Upper lobe of left lung (tissue), 6 donors: ENCODE measurements around the gene TTC3. TPM values are rescaled to one million over a fixed set of nuclear protein-coding genes. Genes with fewer than 3 reads are reported as not detected.
"Not testable (repeated sequence)": the region's sequence is repeated elsewhere in the genome, so short reads cannot be mapped to it uniquely, and the experiment has no call there.

Experiments
- ATAC-seq, 2 donors: fragments of 200-7000 bp; cut with Tn5 transposase; one replicate each; pipeline ENCODE4 v1.9.1; 2022; ENCODE audit warnings: mild to moderate bottlenecking in 2 of 2, moderate library complexity in 2 of 2; ENCODE audit not compliant: low FRiP score in 2 of 2
- DNase-seq, 2 donors: peaks; one replicate each; pipeline ENCODE4 v3.0.0-alpha.2; 2019 to 2020
- H3K27ac ChIP-seq, 4 donors: fragments of 200-600 bp; sonication (generic); one replicate each; pipeline ENCODE4 v1.5.1; 2016 to 2019
- H3K27me3 ChIP-seq, 4 donors: fragments of 200-600 bp; sonication (generic); one replicate each; pipeline ENCODE4 v1.5.1; 2017 to 2019
- H3K36me3 ChIP-seq, 4 donors: fragments of 200-600 bp; sonication (generic); one replicate each; pipeline ENCODE4 v1.5.1; 2016 to 2019
- H3K4me1 ChIP-seq, 4 donors: fragments of 200-600 bp; sonication (generic); one replicate each; pipeline ENCODE4 v1.5.1; 2018 to 2019
- H3K4me3 ChIP-seq, 4 donors: fragments of 200-600 bp; sonication (generic); one replicate each; pipeline ENCODE4 v1.5.1; 2017 to 2019; ENCODE audit warnings: mild to moderate bottlenecking in 2 of 4, moderate library complexity in 1 of 4
- H3K9me3 ChIP-seq, 4 donors: fragments of 200-600 bp; sonication (generic); one replicate each; pipeline ENCODE4 v1.5.1; 2018 to 2019
- CTCF ChIP-seq, 6 experiments: fragments of 450-650 bp in 4 of 6; fragments of 200-600 bp in 2 of 6; sonication (generic) in 2 of 6; IDR thresholded peaks; one replicate each; pipeline ENCODE4 v1.5.1; 2016 to 2019; ENCODE audit warnings: antibody characterized with exemption in 6 of 6
- EP300 ChIP-seq, 4 donors: sonication (generic); formaldehyde crosslinking; IDR thresholded peaks; one replicate each; pipeline ENCODE4 v1.5.1; 2017; ENCODE audit warnings: antibody characterized with exemption in 4 of 4, control low read depth in 2 of 4
- POLR2A ChIP-seq, 4 donors: fragments of 450-650 bp; IDR thresholded peaks; one replicate each; pipeline ENCODE4 v1.5.1; 2016 to 2017; ENCODE audit warnings: antibody characterized with exemption in 4 of 4, mild to moderate bottlenecking in 2 of 4
- POLR2AphosphoS5 ChIP-seq, 2 donors: sonication (generic); formaldehyde crosslinking; IDR thresholded peaks; one replicate each; pipeline ENCODE4 v1.5.1; 2017; ENCODE audit warnings: antibody characterized with exemption in 2 of 2
- WGBS, 2 donors: methylation state at CpG; one replicate each; pipeline ENCODE4 v1.1.5; 2017 to 2018; 5-methylcytosine and 5-hydroxymethylcytosine counted together
- total RNA-seq, 6 donors: library from RNA; depleted of rRNA in 4 of 6; stranded (reverse); fragments of >200 nt in 4 of 6; gene quantifications; one replicate each; pipeline versions ENCODE4 v1.1.0 to v1.2.1, GENCODE V29; 2016 to 2021
- donor health status: DM: no; HTN: no; CAD: no; lungs with moderate emphysema.
- donor health status: DM: no; HTN: yes; CAD: no; lungs with severe emphysema.

TTC3 gene
- total RNA-seq, 6 donors from 2014 or later, result 69.9 to 395 (median 88.2) TPM

- Histone ChIP-seq H3K27me3 (no peaks in the 10 kb centered on the region), H3K4me3 (peak overlapping the region; percentile 29 to 82 (median 66)), H3K4me1 (peaks cover 6 to 16% (median 11%) of the 10 kb centered on the region in 4 donors), H3K27ac (peak overlapping the region; percentile 79 to 86 (median 83)), H3K9me3 (no peaks in the 10 kb centered on the region), H3K36me3 (peaks cover 8 to 24% (median 18%) of the 10 kb centered on the region in 4 donors)
- peak in 2 of 6 experiments; percentile 23 to 25 for TF ChIP-seq CTCF (IDR thresholded peaks at IDR 0.05)
- TF ChIP-seq EP300 (IDR thresholded peaks at IDR 0.05), result no peak
- no peak for TF ChIP-seq POLR2A (IDR thresholded peaks at IDR 0.05)
- no peak for TF ChIP-seq POLR2AphosphoS5 (IDR thresholded peaks at IDR 0.05)
- DNase-seq (peak in 1 of 2 donors; percentile 32), ATAC-seq (peak; percentile 76 to 77)
- 2 to 18% methylated on average over 5 to 35 of the region's 35 CpGs for WGBS, 2 donors
These were observed 147.5 kb downstream of the TTC3 start for GRCh38 chr21:37220433-37220980.

- TF ChIP-seq POLR2A (IDR thresholded peaks at IDR 0.05) (peak in 2 of 4 donors; percentile 48 to 77), CTCF (IDR thresholded peaks at IDR 0.05) (peak in 4 of 6 experiments; percentile 9 to 78 (median 37)), POLR2AphosphoS5 (IDR thresholded peaks at IDR 0.05) (peak; percentile 91 to 97), EP300 (IDR thresholded peaks at IDR 0.05) (peak in 3 of 4 donors; percentile 54 to 76 (median 59))
These were observed 148.1 kb downstream of the TTC3 start for GRCh38 chr21:37220981-37221664.

GRCh38 chr21:37222248-37222647 lies 149.2 kb downstream of the TTC3 start:
- Histone ChIP-seq H3K4me1 (peaks cover 6 to 16% (median 11%) of the 10 kb centered on the region in 4 donors), H3K36me3 (peaks cover 8 to 41% (median 35%) of the 10 kb centered on the region in 4 donors)
- not testable (repeated sequence) for H3K4me3 ChIP-seq, DNase-seq, ATAC-seq, H3K27ac ChIP-seq, H3K9me3 ChIP-seq, H3K27me3 ChIP-seq
- WGBS, 2 donors, result 82 to 93% methylated on average over 2 to 3 of the region's 3 CpGs

More at GRCh38 chr21:37220981-37221664, 148.1 kb downstream of the TTC3 start:
- H3K27ac ChIP-seq, result peak overlapping the region; percentile 79 to 86 (median 83)
- no peaks in the 10 kb centered on the region for H3K9me3 ChIP-seq
- H3K36me3 ChIP-seq, result peaks cover 8 to 30% (median 25%) of the 10 kb centered on the region in 4 donors
- H3K4me3 ChIP-seq, result peak overlapping the region; percentile 29 to 82 (median 66)
- DNase-seq (peak; percentile 99), ATAC-seq (peak; percentile 95 to 98)
- 8 to 52% methylated on average over 5 to 34 of the region's 46 CpGs for WGBS, 2 donors
- H3K27me3 ChIP-seq, result no peaks in the 10 kb centered on the region
- peaks cover 6 to 16% (median 11%) of the 10 kb centered on the region in 4 donors for H3K4me1 ChIP-seq

GRCh38 chr21:37223804-37224345 lies 150.8 kb downstream of the TTC3 start:
- Histone ChIP-seq H3K27me3 (no peaks in the 10 kb centered on the region), H3K4me1 (peaks cover 6 to 16% (median 11%) of the 10 kb centered on the region in 4 donors), H3K36me3 (peaks cover 8 to 58% (median 49%) of the 10 kb centered on the region in 4 donors), H3K4me3 (no peak overlapping the region), H3K27ac (no peak overlapping the region), H3K9me3 (no peaks in the 10 kb centered on the region)
- DNase-seq (no peak), ATAC-seq (no peak)
- TF ChIP-seq EP300 (IDR thresholded peaks at IDR 0.05), result no peak
- no peak for TF ChIP-seq POLR2A (IDR thresholded peaks at IDR 0.05)
- no peak for TF ChIP-seq CTCF (IDR thresholded peaks at IDR 0.05)
- no peak for TF ChIP-seq POLR2AphosphoS5 (IDR thresholded peaks at IDR 0.05)
- 84 to 88% methylated on average over 2 of the region's 2 CpGs for WGBS, 2 donors
